Measurements from ENCODE around the gene MYH9. TPM values are rescaled to one million over a fixed set of nuclear protein-coding genes. Genes with fewer than 3 reads are reported as not detected.

Gene MYH9
- total and polyA plus RNA-seq, 4 donors: 32.3 to 150 (median 98.7) TPM

DNA sequence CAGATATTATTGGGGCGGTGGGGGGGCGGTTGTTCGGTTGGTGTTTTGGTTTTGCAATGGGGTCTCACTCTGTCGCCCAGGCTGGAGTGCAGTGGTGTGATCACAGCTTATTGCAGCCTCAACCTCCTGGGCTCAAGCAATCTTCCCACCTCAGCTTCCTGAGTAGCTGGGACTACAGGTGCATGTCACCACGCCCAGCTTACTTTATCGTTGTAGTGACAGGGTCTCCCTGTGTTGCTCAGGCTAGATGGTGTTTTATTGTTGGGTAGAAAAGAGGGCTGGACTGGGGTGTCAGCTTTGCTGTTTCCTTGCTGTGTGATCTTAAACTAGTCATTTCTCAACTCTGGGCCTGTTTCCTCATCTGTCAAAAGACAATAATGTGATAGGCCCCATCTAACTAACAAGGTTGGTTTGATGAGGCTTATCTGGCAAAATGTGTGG is 17.5 kb upstream of the MYH9 start:
- WGBS: 89% methylated on average over 6 of the region's 6 CpGs
- Histone ChIP-seq H3K27me3 (ENCODE audit: control insufficient read depth in 4 of 4, insufficient read depth in 4 of 4, low read length in 3 of 4) (no peaks in the 10 kb centered on the region), H3K27ac (ENCODE audit: low read depth in 1 of 2, low read length in 2 of 2) (peak overlapping the region; percentile 3 to 54), H3K9me3 (ENCODE audit: control insufficient read depth in 4 of 4, low read length in 3 of 4) (no peaks in the 10 kb centered on the region), H3K4me1 (ENCODE audit: control insufficient read depth in 4 of 4, insufficient read depth in 4 of 4, low read length in 3 of 4) (peaks cover 0 to 4% (median 2%) of the 10 kb centered on the region in 4 donors), H3K36me3 (ENCODE audit: control insufficient read depth in 4 of 4, insufficient read depth in 3 of 4, low read depth in 1 of 4, low read length in 3 of 4) (no peaks in the 10 kb centered on the region), H3K9ac (ENCODE audit: low read depth in 1 of 2, low read length in 2 of 2) (no peak overlapping the region), H3K4me3 (ENCODE audit: low read depth in 1 of 3, low read length in 3 of 3) (no peak overlapping the region)
- no peak for DNase-seq (ENCODE audit: low spot score)
- TF ChIP-seq, protein P1, sequence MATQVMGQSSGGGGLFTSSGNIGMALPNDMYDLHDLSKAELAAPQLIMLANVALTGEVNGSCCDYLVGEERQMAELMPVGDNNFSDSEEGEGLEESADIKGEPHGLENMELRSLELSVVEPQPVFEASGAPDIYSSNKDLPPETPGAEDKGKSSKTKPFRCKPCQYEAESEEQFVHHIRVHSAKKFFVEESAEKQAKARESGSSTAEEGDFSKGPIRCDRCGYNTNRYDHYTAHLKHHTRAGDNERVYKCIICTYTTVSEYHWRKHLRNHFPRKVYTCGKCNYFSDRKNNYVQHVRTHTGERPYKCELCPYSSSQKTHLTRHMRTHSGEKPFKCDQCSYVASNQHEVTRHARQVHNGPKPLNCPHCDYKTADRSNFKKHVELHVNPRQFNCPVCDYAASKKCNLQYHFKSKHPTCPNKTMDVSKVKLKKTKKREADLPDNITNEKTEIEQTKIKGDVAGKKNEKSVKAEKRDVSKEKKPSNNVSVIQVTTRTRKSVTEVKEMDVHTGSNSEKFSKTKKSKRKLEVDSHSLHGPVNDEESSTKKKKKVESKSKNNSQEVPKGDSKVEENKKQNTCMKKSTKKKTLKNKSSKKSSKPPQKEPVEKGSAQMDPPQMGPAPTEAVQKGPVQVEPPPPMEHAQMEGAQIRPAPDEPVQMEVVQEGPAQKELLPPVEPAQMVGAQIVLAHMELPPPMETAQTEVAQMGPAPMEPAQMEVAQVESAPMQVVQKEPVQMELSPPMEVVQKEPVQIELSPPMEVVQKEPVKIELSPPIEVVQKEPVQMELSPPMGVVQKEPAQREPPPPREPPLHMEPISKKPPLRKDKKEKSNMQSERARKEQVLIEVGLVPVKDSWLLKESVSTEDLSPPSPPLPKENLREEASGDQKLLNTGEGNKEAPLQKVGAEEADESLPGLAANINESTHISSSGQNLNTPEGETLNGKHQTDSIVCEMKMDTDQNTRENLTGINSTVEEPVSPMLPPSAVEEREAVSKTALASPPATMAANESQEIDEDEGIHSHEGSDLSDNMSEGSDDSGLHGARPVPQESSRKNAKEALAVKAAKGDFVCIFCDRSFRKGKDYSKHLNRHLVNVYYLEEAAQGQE (IDR thresholded peaks at IDR 0.05): no peak
- no peak for TF ChIP-seq GABPA (IDR thresholded peaks at IDR 0.05 in 1 of 2, conservative IDR thresholded peaks at IDR 0.05 in 1 of 2)

DNA sequence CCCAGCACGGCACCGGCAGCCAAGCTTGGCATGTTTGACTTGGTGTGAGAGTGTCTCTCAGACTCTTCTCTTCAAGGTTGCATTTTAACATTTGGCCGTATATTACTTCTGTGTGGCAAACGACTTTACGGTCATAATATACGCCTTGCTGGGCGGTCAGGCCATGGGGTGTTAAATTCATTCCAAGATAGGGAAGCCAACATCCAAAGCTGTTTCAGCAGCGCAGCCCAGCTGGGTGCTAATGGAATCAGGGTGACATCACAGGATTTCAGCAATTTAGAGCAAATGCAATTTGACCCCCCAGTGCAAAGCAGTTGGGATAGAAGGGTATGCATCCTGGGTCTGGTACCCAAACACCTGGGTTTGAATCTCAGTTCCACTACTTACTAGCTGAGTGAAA is 16.7 kb upstream of the MYH9 start:
- Histone ChIP-seq H3K9me3 (ENCODE audit: control insufficient read depth in 4 of 4, low read length in 3 of 4) (no peaks in the 10 kb centered on the region), H3K9ac (ENCODE audit: low read depth in 1 of 2, low read length in 2 of 2) (no peak overlapping the region), H3K27me3 (ENCODE audit: control insufficient read depth in 4 of 4, insufficient read depth in 4 of 4, low read length in 3 of 4) (no peaks in the 10 kb centered on the region), H3K4me1 (ENCODE audit: control insufficient read depth in 4 of 4, insufficient read depth in 4 of 4, low read length in 3 of 4) (peaks cover 0 to 2% (median 0%) of the 10 kb centered on the region in 4 donors), H3K36me3 (ENCODE audit: control insufficient read depth in 4 of 4, insufficient read depth in 3 of 4, low read depth in 1 of 4, low read length in 3 of 4) (no peaks in the 10 kb centered on the region), H3K4me3 (ENCODE audit: low read depth in 1 of 3, low read length in 3 of 3) (no peak overlapping the region), H3K27ac (ENCODE audit: low read depth in 1 of 2, low read length in 2 of 2) (no peak overlapping the region)
- TF ChIP-seq, protein P2, sequence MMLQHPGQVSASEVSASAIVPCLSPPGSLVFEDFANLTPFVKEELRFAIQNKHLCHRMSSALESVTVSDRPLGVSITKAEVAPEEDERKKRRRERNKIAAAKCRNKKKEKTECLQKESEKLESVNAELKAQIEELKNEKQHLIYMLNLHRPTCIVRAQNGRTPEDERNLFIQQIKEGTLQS (IDR thresholded peaks at IDR 0.05): no peak
- 81% methylated on average over 8 of the region's 8 CpGs for WGBS
- no peak for DNase-seq (ENCODE audit: low spot score)

DNA sequence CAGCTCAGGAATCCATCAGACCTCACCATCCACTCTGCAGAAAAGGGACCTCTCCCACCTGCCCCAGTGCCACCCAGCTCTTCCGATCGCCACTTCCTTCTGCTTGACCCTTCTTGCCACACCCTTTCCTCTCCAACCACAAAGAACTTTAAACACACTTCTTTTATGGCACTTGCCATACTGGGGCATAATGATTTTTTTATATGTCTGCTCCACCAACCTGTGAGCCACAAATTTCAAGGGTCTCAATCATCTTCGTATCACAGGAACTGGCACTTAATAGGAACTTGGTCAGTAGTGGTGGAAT is 11.7 kb upstream of the MYH9 start:
- Histone ChIP-seq H3K27ac (ENCODE audit: low read depth in 1 of 2, low read length in 2 of 2) (no peak overlapping the region), H3K9ac (ENCODE audit: low read depth in 1 of 2, low read length in 2 of 2) (no peak overlapping the region), H3K4me1 (ENCODE audit: control insufficient read depth in 4 of 4, insufficient read depth in 4 of 4, low read length in 3 of 4) (peaks cover 0 to 5% (median 1%) of the 10 kb centered on the region in 4 donors), H3K36me3 (ENCODE audit: control insufficient read depth in 4 of 4, insufficient read depth in 3 of 4, low read depth in 1 of 4, low read length in 3 of 4) (no peaks in the 10 kb centered on the region), H3K4me3 (ENCODE audit: low read depth in 1 of 3, low read length in 3 of 3) (no peak overlapping the region), H3K27me3 (ENCODE audit: control insufficient read depth in 4 of 4, insufficient read depth in 4 of 4, low read length in 3 of 4) (no peaks in the 10 kb centered on the region), H3K9me3 (ENCODE audit: control insufficient read depth in 4 of 4, low read length in 3 of 4) (no peaks in the 10 kb centered on the region)
- 62% methylated on average over 3 of the region's 3 CpGs for WGBS
- TF ChIP-seq, protein P1 (IDR thresholded peaks at IDR 0.05): no peak
- no peak for TF ChIP-seq YY1 (IDR thresholded peaks at IDR 0.05)
- TF ChIP-seq FOXA2 (IDR thresholded peaks at IDR 0.05): no peak
- no peak for TF ChIP-seq JUND (IDR thresholded peaks at IDR 0.05)
- TF ChIP-seq EGR1 (IDR thresholded peaks at IDR 0.05; ENCODE audit: low read depth in 2 of 2): no peak
- no peak for TF ChIP-seq FOXA1 (IDR thresholded peaks at IDR 0.05)
- no peak for TF ChIP-seq RXRA (IDR thresholded peaks at IDR 0.05)
- no peak for TF ChIP-seq RAD21 (IDR thresholded peaks at IDR 0.05)
- DNase-seq (ENCODE audit: low spot score): no peak
